GM21723 (cell line): Measurements from ENCODE around the gene SEPTIN7.
A peak's percentile ranks its signal among the peaks of the same experiment; 100 is the strongest.

ENCODE experiments used
- ATAC-seq: cut with Tn5 transposase; IDR thresholded peaks from one replicate; pipeline ENCODE4 v1.9.1; 2021; ENCODE audit warnings: mild to moderate bottlenecking, moderate library complexity; ENCODE audit not compliant: unreplicated experiment

SEPTIN7 gene

GRCh38 chr7:35785250-35785649, 15.6 kb upstream of the SEPTIN7 start:
- ATAC-seq: no peak

- no peak for ATAC-seq
Observed at GRCh38 chr7:35787925-35788324, 12.9 kb upstream of the SEPTIN7 start.

DNA sequence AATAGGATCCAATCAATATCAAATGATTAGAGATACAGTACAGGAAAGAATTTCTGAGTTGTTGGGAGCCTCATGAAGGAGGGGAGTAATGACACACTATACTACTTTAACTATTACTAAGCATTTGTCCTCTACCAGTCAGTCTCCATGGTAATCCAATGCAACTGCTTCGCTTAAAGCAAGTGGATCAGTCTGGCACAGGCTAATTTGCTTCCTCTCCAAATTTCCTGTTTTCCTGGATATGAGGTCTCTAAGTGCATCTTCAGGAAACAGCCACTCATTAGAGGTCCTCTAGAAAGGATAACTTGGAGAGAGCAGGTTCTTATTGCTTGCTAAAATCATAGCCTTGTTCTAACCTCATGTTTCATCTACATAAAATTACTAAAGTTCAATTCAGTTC, 8.4 kb upstream of the SEPTIN7 start:
- ATAC-seq: no peak

DNA sequence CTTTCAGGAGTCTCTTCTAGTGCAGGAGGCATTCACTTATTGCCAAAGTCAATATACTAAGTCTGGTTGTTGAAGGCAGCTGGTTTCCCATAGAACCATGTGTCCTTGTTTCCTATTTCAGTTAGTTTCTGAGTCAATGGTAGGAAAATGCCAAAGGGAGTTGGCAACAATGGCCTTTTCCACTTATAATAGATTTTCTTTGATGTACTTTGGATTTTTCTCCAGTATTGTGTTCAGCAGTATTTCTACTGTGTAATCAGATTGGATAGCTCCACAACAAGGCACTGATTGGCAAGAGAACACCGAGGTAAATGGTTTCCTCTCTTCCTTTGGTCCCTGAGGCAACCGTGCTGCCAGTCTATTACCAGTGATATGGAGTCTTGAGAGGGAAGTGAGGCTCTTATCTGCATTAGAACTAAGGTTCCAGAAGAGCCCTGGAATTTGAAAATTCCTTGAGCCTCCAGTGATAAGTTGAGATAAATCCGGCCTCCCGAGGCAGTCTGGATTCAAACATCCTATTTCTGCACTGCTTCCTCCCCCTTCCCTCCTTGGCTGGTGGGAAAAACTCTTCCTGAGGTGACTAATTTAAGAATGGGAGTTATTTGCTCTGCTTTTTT, 7.9 kb upstream of the SEPTIN7 start:
- no peak for ATAC-seq

GRCh38 chr7:35797311-35797710, 3.5 kb upstream of the SEPTIN7 start:
- no peak for ATAC-seq

- ATAC-seq: peak; percentile 50
Observed at GRCh38 chr7:35799846-35800717, 775 bp upstream of the SEPTIN7 start.

GRCh38 chr7:35801392-35802101, 690 bp downstream of the SEPTIN7 start:
- ATAC-seq: peak; percentile 39

- no peak for ATAC-seq
Observed at GRCh38 chr7:35802102-35802466, 1.2 kb downstream of the SEPTIN7 start.

DNA sequence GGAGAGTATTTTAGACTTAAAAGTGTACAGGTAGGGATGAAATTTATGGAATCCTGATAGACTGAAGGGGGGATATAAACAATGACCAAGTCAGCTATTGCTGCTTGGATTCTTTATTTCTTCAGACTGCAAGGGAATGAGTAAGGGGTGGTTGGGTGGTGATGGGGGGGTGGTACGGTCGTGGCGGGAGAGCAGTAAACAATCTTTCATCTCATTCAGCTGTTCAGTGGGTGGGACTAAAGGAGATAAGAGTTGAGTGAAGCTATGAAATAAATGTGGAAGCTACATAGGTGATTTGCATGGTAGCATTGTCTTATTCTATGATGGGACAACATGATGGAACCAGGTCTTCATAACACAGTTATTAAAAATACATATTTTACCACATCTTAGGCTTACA, 1.8 kb downstream of the SEPTIN7 start:
- ATAC-seq: no peak

- ATAC-seq: no peak
Observed at GRCh38 chr7:35804231-35804970, 3.5 kb downstream of the SEPTIN7 start.

DNA sequence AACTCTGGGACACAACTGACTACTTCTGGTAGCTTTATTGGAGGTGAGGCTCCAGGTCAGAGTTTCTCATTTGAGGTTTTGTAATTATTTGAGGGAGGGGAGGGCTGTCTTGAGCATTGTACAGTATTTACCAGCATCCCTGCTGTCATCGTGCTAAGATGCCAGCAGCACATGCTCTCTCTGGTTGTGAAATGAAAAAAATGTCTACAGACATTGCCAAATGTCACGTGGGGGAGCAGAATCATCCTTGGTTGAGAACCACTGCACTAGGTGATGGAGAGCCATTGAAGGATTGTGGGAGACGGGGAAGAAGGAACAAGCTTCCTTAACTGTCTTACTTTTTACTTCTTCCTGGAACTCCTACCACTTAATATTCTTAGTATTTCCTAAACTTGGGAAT, 5.0 kb downstream of the SEPTIN7 start:
- no peak for ATAC-seq

DNA sequence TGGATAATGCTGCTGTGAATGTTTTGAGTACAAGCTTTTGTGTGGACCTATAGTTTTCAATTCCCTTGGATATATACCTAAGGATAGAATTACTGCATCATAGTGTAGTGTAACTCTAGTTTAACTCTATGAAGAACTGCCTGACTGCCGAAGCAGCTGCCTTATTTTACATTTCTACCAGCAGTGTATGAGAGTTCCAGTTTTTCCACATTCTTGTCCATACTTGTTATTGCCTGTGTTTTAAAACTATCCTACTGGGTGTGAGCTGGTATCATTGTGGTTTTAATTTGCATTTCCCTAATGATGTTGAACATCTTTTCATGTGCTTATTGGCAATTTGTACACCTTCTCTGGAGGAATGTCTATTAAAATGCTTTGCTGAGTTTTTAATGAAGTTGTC, 15.7 kb downstream of the SEPTIN7 start:
- no peak for ATAC-seq

- ATAC-seq: no peak
Observed at GRCh38 chr7:35817181-35817580, 16.3 kb downstream of the SEPTIN7 start.

GRCh38 chr7:35817930-35818329, 17.1 kb downstream of the SEPTIN7 start:
- no peak for ATAC-seq

DNA sequence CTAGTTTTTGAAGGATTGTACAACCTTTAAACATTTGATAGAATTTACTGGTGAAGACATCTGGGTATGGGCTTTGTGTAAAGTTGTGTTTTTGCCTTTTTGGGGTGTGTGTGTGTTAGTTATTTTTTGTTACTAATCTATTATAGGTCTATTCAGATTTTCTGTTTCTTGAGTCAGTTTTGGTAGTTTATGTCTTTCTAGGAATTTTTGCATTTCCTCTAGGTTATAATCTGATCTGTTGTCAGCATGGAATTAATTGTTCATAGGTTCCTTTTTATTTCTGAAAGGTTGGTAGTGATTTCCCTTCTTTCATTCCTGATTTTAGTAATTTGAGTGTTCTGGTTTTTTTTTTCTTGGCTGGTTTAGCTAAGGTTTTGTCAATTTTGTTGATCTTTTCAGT, 17.7 kb downstream of the SEPTIN7 start:
- ATAC-seq: no peak

DNA sequence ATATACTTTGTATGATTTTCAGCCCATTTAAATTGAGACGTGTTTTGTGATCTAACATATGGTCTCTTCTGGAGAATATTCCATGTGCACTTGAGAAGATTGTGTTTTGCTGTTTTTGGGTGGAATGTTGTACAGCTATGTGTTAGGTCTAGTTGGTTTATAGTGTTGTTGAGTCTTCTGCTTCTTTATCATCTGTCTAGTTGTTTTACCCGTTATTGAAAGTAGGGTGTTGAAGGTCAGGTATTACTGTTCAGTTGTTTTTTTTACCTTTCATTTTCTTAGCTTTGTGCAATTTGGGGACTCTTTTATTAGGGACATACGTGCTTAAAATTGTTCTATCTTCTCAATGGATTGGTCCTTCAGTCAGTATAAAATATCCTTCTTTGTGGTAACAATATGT, 18.5 kb downstream of the SEPTIN7 start:
- ATAC-seq: no peak

- no peak for ATAC-seq
Observed at GRCh38 chr7:35819954-35820703, 19.3 kb downstream of the SEPTIN7 start.

DNA sequence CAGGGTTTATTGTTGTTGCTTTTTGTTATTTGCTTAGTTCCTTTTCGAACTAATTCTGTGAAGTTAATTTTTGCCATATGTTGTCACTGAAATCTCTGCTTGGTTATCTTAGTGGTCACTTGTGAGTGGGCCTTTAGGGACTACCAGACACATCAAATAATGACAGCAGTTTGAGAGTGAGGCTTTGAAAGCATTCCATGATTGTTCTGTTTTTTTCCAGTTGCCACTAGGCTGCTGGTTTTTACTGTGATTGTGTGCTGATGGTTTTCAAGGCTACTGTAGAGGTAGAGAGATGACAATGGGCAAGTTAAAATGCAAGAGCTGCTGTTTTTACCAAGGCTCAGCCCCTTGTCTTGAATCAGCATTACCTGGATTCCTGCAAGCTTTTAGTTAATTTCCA, 20.0 kb downstream of the SEPTIN7 start:
- ATAC-seq: no peak

DNA sequence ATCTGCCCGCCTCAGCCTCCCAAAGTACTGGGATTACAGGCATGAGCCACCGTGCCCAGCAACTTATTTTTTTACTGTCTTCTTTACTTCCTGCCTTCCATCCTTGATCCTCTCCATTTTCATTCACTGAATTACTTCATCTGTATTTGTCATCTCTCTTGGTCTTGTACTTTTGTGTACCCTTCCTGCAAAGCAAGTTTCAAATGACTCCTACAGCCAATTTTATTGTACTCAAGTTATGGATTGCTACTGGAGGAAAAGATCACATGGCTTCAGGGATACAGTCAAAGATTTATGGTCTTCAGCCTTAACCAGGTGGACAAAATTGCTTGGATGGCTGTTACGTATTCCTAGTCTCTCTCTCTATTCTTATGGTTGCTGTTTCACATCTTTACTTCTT, 22.6 kb downstream of the SEPTIN7 start:
- no peak for ATAC-seq

DNA sequence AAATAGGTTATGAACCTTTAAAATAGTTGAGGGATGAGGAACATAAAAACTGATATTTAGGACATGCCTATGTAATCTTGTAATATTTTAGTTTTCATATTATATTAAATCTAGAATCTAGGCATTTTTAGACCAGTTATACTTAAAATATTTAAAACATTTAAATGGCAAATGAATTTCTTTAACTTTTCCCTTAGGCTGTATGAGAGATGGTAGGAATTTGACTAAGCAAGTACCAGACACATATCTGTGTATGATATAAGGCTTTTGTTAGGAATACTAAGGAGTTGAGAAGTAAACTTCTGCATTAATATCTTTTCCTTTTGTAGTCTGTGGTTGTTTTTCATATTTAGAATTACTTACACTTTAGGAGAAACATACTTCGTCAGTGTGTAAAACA, 25.1 kb downstream of the SEPTIN7 start:
- ATAC-seq: no peak

DNA sequence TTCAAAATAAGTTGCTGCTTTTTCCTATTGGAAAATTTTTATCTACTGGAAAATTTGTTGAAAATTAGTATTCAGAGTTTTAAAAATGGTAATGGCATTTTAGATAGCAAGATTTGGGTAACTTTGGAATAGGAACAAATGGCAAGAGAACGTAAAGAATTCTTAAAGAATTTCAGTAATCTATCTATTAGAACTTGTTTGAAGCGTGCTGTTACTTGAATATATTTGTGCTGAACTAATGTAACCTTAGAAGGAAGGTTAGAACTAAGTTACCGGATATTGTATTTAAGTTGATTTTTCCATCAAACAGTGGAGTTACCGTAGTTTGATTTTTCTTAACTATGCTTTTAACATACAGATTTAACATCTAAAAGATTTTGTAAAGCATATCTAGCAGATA, 25.9 kb downstream of the SEPTIN7 start:
- ATAC-seq: no peak
